DMS53 treated with DMSO at 0.1 percent for 48 hours (cell line): ENCODE results near the gene LMF2.

Experiments used
- DNase-seq: peaks from one replicate; lab custom pipeline; 2025; ENCODE audit not compliant: unreplicated experiment; lab: John Stamatoyannopoulos, UW

Gene LMF2

DNA sequence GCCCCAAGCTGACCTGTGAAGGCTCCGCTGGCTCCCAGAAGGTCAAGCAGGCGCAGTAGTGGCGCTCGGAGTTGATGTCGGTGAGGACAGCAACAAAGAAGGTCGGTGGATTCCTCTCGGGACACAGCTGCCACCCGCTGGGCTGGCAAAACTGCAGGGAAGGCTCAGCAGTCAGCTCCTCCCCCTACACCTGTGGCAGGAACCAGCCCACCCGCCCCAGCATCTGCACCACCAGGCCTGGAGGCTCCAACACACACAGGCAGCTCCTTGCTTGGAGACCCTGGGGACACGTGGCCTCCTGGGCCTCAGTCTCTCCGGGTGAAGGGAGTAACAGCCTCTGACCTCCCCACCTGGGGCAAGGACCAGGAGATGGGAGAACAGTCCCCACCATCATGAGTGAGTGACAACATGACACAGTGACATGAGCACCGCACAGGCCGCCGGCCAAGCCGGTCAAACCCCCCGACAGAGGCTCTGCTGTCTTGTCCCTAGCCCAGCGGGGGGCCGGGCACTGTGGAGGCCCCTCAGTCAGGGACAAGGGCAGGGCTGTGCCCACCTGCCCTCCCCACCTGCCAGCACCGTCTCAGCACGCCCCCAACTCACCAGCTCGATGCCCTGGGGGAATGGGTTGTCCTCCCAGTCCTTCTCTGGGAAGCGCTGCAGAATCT is 39.6 kb downstream of the LMF2 start:
- no peak for DNase-seq

GRCh38 chr22:50467341-50467740 is 40.2 kb downstream of the LMF2 start:
- no peak for DNase-seq

DNA sequence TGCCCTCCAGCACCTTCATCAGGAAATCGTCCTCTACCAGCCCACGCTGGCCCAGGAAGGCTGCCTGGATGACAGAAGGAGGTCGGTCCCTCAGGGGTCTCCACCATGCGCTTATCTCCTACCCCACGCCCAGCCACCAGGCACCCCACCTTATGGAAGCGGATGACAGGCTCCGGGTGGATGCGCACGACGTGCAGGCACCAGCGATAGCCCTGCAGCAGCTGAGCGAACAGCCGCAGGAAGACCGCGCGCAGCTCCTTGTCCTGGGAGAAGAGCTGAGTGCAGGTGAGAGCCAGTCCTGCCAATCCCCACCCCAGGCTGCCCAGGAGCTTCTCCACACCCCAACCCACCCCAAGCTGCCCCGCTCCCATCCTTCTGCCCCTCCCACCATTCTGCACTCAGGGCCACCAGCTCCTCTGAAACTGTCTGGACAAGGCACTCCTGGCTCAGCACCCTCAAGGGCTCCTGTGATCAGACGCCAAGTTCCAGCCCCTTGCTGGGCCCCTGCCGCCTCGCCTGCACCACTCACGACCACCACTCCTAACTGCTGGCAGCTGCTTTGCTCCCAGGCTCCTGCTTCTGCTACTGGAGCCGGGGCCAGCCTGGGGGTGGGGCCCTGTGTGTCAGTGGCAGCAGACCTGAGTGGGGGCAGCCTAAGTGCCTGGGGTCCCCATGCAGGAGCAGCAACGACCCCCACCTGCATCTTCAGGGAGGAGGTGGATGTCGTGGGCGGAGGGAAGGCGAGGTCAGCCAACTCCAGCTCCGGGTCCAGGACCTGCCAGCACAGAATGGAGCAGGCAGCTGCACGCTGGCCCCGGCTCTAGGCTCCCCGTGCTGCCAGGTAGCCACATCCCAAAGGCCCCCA is 42.2 kb downstream of the LMF2 start:
- no peak for DNase-seq

- no peak for DNase-seq
These were observed 43.1 kb downstream of the LMF2 start for GRCh38 chr22:50464451-50464850.

DNA sequence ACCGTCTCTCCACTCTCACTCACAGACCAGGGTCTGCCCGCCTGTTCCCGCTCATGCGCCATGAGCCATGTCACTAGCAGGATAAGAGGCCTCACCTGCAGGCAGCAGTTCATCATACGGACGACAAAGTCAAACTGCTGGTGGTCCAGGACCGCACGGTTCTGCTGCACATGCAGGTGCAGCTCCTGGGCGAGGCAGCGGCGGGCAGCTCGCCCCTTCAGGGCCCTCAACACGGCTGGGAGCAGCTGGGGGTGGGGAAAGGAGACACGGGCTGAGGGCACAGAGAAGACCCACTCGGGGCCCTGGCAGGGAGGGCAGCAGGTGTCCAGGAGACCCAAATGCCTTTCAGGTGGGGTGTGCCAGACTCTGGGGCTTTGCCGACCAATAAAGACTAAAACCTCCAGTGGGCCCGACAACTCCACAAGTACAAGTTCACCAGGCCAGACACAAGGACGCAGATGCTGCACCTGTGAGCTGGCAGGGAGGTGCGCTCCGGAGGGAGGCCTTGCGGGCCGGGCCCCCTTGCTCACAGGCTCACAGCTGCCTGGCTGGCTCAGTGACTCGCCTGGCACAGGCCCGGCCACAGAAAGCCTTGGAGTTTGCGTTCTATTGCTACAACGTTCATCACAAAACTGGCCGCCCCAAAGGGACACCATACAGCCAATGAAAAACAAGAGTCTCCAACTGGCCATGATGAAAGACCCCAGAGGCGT is 44.2 kb downstream of the LMF2 start:
- DNase-seq = no peak

GRCh38 chr22:50461979-50462540 is 45.4 kb downstream of the LMF2 start:
- DNase-seq = no peak

- no peak for DNase-seq
These were observed 46.0 kb downstream of the LMF2 start for GRCh38 chr22:50461536-50461935.

GRCh38 chr22:50460938-50461337 is 46.6 kb downstream of the LMF2 start:
- DNase-seq = no peak

DNA sequence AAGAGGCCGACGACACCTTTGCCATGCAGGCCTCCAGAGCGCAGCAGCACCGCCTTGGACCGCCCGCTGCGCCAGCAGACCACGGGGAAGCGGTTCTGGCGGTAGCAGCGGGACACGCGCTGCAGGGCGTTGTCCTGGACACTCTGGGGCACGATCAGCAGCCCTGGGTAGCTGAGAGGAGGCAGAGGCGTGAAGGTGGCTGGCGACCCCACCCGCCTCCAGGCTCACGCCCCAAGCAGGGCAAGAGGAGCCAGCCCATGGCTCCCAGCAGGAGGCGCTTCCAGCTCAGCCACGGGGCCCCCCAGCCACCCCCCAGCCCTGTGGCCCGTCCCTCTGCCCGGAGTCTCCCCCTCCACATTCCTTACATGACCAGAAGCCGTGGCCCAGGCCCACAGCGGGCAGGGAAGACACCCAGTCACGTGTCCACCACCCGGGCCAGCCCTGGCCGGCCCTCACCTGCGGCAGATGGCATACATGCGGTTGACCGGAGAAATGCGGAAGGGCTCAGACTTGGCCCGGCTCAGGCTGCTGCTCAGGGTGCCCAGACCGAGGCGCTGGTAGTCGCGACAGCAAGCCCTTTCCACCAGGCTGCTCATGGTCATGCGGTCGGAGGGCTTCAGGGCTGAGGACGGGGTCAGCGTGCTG is 47.9 kb downstream of the LMF2 start:
- no peak for DNase-seq

- DNase-seq = no peak
These were observed 48.5 kb downstream of the LMF2 start for GRCh38 chr22:50459016-50459415.

GRCh38 chr22:50456466-50457234 is 50.9 kb downstream of the LMF2 start:
- no peak for DNase-seq

DNA sequence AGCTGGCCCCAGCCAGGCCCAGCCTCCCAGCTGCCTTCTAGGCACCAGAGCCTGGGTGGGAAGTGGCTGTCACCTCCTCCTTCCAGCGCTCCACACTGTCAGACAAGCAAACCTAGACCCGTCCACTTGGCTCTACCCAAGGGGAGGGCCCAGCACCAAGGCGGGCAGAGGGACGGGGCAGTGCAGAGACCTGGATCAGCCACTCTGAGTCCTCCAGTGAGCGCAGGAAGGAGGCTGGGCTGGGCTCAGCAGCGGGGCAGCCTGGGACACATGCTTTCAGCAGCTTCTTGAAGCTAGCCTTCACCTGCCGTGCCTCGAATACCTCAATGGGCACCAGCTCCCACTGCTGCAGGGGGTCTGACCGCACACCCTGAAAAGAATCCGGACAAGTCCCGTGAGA is 51.5 kb downstream of the LMF2 start:
- no peak for DNase-seq

- no peak for DNase-seq
These were observed 52.3 kb downstream of the LMF2 start for GRCh38 chr22:50455201-50455600.

DNA sequence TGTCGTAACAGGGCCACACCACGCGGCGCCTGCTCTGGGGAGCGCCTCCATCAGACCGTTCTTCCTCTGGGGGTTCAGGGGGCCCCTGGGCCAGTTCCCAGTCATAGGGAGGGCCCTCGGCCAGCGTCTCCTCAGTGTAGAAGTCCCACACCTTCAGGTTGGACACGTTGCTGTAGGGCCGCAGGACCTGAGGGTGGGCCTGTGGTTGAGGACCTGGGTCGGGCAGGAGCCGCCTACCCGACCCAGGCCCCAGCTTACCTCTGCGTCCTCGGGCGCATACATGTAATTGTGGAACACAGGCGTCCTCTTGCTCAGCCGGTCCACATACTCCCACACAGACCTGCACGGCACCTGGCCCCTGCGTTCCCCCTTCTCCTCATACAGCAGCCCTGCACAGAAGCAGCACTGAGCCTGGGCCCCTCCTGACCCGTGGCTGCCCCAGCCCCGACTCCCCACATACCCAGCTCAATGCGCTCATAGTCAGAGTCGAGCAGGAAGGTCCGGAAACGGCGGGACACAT is 52.9 kb downstream of the LMF2 start:
- DNase-seq = no peak
